Measurements from ENCODE around the gene VTCN1. TPM values are rescaled to one million over a fixed set of nuclear protein-coding genes. Genes with fewer than 3 reads are reported as not detected.
"Not testable (repeated sequence)": the region's sequence is repeated elsewhere in the genome, so short reads cannot be mapped to it uniquely, and the experiment has no call there.

VTCN1 gene
- total RNA-seq, 2 experiments from 2014 or later: not detected

DNA sequence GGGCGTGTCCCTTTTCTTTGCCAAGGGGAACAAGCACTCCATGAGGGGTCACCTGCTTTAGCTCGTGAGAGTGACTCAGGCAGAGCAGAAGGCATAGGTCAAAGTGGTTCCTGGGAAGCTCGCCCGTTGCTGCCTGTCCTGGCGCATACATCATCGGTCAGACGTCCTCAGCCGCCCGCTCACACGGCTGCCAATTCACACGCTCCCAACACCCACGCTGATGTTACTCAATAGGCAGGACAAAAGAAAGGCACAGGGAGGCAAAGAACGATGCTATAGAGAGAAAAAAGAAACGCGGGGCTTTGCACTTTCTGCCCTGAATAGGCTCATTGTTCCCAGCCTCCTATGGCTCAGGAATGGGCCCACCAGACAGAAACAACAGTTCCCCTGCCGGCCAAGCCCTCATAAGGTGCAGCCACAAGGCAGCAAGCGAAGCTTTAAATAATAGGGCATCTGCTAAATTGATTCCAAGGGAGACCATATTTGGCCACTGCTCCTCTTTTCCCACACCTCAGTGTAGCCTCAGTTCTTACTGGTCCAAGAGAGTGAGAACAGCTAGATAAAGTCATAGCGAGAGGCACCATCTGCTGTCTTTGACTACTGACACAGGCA is 38.7 kb downstream of the VTCN1 start:
- ChIA-PET CTCF (interaction anchor here (0.6 kb wide), 1 partner anchor 477 kb away, joined by 3 read pairs; no protein-coding TSS in a partner anchor), POLR2A (no interaction called here)

DNA sequence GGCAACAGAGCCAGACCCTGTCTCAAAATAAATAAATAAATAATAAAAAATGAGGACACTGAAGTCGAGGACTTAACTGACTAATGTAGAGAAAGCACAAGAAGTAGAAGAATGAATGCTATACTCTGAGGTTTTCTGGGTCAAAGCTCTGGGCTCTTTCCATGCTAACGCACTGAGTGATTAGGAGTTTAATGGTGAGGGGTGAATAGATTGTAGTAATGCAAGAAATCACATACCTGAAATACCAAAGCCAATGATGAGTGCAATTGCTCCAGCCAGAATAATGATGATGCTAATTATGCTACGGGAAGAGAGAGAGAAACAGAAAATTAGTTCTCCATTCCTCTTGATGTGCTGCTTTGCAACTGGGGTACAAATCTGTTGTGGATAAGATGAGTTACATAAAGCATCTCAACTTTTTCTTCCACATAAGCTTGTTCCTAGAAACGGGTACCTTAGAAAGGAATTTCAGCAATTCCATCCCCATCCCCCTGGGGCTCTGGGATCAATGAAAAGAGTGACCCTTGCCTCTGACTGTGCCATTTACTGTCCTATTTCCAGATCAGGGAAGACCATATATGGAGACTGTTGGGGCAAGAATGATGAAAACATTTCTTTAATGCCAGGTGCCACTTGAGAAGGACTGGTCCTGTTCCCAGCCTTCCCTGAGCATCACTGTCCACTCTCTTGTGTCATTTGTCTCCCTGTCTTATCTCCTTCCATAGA is 40.7 kb downstream of the VTCN1 start:
- ChIA-PET POLR2A (no interaction called here), CTCF (no interaction called here)

DNA sequence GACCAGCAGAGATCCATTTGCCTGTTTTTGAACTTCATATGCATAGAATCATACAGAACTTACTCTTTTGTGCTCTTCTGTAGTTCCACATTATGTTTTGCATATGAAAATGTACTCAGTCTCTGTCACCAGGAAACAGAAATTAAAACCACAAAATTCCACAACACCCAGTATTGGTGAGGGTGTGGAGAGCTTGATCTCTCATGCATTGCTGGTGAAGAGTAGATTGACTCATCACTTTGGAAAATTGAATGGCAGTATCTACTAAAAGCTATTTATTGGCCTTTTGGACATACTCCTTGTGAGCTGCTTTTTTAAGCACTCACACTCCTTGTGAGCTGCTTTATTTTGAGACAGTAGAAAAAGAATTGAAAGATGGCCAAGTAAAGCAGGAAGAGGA is 43.3 kb downstream of the VTCN1 start:
- ChIA-PET POLR2A (no interaction called here), CTCF (no interaction called here)

DNA sequence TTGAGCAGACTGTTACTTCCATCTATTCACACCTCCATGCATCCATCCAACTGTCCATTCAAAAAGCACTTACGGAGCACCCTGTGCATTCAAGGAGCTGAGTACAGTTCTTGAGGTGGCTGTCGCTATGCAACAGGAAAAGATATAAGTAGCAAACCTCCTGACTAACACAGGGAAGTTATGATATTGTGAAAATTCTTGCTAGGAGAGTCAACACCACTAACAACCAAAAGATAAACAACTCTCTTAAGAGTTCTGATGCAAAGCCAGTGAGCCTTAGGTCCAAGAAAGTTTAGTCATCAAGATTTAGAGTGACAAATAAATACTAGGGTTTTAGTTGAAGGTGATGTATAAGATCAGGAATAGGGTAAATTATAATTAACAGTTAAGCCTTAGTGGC is 44.7 kb downstream of the VTCN1 start:
- ChIA-PET POLR2A (no interaction called here), CTCF (interaction anchor here (0.6 kb wide), 1 partner anchor 115 kb away, joined by 3 read pairs; no protein-coding TSS in a partner anchor)

DNA sequence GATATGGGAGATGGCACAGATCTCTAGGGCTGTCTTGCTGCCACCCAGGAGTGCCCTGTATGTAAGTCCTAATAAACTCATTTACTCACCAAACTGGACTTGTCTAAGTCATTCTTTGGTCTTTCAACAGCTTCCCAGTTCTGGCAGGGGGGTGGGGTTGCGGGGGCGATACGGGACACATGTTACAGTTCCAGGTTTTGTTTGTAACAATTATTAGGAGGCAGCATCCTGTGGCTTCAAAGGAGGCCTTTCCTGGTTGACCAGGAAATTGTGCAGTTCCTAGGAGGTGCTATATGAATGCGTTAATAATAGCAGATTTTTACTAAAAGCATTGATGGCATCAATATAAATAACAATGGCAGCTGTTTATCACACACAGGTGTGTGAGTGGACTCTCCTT is 46.5 kb downstream of the VTCN1 start:
- ChIA-PET CTCF (no interaction called here), POLR2A (no interaction called here)

DNA sequence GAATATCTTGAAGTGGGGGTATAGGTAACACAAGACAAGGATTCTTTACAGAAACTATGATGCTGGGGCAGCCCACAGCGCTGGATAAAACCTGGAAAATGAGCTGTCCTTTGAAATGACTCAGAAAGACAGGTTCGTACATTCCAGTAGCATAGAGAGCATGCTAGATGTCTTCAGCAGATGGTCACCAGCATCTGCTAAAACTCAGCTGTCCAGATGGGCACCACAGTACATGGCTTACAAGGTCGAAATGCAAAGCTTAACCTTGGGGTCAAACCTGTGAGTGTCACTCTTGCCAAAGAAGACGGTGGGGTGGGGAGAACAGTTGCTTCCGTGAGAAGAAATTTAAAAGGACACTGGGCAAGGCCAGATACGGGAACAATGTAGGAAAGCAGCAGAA is 47.9 kb downstream of the VTCN1 start:
- CTCF ChIA-PET: no interaction called here

DNA sequence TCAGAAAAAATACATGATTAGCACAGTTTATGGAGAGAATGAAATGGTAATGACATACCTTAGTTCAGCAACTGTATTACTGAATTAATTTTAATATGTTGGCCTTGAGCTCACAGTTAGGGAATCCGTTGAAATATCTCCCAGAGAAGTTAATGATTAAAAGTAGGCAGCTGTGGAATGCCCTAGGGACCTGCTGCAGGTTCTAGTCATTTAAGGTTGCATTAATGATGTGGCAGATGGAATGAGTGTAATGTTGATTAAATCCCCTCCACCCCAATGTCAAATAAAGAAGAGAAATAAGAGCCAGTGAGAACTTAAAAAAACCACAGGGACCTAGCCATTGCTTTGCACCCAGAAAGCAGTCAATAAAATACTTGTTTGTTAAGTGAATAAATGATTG is 48.8 kb downstream of the VTCN1 start:
- ChIA-PET CTCF (no interaction called here), POLR2A (no interaction called here)

More for the DNA sequence above, 47.9 kb downstream of the VTCN1 start:
- POLR2A ChIA-PET: no interaction called here

DNA sequence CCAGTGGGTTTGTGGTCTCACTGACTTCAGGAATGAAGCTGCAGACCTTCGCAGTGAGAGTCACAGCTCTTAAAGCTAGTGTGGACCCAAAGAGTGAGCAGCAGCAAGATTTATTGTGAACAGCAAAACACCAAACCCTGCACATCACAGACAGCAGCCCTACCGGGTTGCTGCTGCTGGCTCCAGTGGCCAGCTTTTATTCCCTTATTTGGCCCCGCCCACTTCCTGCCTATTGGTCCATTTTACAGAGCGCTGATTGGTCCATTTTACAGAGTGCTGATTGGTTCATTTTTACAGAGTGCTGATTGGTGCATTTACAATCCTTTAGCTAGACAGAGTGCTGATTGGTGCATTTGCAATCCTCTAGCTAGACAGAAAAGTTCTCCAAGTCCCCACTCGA is 59.4 kb downstream of the VTCN1 start:
- POLR2A ChIA-PET, CTCF ChIA-PET: not testable (repeated sequence)

DNA sequence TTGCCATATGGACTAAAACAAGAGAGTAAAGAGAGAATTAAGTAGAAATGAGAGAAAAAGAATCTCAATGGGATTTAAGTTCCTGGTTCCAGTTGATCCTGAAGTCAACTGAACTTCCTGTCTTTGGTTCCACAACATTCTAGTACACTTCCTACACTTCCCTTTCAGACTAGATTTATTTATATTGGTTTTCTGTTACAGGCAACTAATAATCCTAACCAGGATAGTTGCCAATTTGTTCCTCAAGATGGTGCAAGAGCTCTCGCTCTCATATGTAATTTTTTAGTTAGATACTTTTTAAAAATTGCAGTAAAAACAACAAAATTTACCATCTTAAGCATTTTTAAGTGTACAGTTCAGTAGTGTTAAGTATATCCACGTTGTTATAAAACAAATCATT is 60.4 kb downstream of the VTCN1 start:
- ChIA-PET CTCF (no interaction called here), POLR2A (interaction anchor here (0.6 kb wide), 2 partner anchors 84 to 690 kb away, joined by 3 read pairs; no protein-coding TSS in a partner anchor)

DNA sequence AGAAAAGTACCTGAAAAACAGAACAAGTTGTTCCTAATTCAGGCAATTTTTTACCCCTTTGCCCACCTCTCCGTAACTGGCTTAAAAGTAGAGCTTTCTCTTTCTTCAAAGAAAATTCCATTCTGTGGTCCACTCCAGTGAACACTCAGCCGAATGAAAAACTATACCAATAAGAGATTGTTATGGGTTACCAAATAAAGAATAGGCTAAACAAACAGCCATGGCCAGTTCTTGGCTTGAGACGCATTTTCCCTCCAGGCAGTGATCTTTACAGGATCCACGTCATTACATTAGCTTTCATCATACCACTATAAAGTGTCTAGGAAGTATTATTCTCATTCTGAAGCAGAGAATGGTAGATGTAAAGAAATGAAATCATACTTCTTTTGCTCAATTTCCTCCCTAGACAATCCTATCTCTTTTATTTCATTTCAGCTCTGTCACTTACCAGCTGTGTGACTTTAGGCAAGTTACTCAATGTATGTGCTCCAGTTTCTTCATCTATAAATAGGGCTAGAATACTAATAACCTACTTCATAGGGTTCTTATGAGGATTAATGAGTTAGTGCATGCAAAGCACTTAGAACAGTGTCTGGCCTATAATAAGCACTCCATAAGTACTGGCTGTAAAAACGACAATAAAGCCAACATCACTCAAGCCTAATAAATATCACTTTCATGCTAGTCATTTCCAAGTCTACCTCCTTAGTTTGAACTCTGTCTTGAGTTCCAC is 62.7 kb downstream of the VTCN1 start:
- POLR2A ChIA-PET: no interaction called here
- CTCF ChIA-PET: no interaction called here

DNA sequence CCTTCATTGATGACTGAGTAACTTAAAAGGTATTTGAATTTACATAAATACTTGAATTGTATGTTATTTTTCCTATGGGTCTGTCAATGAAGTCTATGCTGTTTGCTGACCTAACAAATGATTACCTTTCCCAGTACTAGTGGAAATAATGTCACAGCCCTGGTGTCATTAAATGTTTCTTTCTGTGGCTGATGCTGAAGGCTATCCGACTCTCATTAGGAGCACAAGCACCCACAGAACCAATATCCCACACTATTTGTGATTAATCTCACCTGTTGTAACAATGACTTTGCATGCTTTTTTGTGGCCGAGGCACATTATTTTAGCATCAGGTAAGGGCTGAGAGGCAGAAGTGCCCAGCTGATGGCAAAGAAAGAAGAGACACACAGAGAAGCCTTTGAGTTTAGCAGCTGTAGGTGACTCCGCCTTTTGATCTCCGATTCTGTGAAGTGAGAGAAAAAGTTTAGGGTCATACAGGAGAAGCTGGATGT is 63.3 kb downstream of the VTCN1 start:
- POLR2A ChIA-PET: no interaction called here
- CTCF ChIA-PET: no interaction called here

DNA sequence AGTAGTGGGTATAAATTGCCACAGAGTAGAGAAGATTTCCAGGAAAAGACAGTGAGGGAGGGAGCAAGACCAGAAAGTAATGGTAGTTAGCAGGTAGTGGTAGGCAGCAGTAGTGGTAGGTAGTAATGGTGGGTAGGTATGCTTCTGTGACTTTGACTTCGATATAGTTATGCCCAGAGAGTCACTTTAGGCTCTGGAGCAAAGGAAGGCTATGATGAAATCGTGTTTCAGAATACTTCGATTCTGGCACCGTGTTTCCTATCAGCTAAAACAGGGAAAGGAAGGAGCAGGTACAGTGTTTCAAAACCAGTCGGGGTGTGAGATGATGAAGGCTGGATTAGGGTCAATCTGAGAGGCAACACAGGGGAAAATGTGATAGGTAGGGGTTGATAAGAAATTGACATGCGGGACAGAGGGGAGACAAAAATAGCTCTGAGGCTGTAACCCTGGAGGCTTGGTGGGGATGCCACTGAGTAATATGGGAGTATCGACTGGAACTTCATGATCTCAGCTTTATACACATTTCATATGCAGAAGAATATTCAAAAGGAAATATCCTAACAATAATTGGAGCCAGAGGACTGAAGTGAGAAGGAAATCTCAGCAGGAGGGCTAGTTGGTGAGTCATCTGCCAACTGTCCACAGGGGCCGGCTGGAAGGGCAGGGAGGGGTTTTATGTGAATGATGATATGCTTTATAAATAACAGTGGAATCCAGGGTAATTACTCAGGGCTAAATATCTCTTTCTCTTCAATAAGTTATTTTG is 64.0 kb downstream of the VTCN1 start:
- ChIA-PET CTCF (no interaction called here), POLR2A (no interaction called here)

DNA sequence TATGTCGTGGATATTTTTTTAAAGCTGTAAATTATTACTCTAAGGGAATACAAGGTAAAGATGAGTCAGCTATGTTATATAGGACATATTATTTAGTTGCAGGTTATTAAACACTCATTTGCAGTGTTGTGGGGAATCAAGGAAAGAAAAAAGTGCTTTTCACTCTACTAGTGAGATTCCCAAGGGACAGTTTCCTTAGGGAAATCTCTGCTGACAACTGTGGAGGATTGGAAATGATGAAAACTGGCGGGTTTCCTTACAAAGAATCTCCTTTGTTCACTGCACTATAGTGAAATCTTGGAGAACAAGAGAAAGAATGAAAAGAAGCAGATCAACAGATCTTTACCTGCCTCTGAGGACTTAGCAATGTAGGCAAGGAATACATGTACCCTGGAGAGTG is 64.7 kb downstream of the VTCN1 start:
- CTCF ChIA-PET: no interaction called here
- POLR2A ChIA-PET: no interaction called here

DNA sequence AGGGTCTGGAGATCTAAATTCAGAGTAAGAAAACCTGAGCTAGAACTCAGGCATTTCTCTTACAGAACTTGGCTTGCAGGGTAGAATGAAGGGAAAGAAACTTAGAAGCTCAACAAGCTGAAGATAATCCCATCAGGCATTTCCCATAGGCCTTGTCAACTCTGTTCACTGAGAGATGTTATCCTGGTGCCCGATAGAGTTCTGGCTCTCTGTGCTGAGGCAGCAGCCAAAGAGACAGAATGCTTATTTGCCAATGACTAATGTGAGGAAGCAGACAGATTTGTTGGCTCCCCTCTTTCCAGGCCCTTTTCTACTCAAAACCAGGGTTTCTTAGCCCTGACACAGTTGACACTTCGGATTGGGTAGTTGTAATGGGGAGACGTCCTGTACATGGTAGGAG is 66.9 kb downstream of the VTCN1 start:
- CTCF ChIA-PET: no interaction called here
- POLR2A ChIA-PET: no interaction called here

DNA sequence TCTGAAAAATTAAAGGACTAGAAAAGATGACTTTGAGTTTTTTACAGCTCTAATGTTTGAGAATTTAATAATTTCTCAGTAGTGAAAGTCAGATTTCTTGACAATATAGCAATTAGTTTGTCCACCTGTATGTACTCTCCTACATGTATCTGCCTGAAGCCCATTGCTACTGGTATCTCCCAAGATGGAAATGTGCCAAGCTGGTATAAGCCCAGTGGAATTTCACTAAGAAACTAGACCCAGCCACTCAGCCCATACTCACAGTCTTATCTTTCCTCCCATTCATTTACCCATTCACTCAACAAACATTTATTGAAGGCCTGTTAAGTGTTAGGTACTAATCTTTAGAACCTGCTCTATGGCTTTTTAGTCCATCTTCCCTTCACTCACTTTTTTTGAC is 67.6 kb downstream of the VTCN1 start:
- ChIA-PET CTCF (no interaction called here), POLR2A (no interaction called here)

DNA sequence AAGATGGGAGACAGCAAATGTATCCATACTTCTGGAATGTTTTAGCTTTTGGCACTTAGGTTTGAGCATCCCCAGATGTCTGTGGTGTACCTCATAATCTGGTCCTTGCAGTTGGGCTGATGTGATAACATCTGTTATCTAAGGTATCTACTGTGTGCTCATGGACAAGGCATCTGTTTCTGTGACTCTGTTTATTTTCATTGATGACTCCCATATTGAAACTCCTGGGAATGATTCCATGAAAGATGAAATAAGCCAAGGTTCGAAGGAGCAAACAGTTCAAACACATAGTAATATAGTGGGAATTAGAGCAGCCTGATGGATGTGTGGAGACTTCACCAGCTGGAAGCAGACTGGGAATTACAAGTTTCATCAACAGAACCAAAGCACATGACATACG is 68.5 kb downstream of the VTCN1 start:
- CTCF ChIA-PET: no interaction called here
- POLR2A ChIA-PET: no interaction called here

DNA sequence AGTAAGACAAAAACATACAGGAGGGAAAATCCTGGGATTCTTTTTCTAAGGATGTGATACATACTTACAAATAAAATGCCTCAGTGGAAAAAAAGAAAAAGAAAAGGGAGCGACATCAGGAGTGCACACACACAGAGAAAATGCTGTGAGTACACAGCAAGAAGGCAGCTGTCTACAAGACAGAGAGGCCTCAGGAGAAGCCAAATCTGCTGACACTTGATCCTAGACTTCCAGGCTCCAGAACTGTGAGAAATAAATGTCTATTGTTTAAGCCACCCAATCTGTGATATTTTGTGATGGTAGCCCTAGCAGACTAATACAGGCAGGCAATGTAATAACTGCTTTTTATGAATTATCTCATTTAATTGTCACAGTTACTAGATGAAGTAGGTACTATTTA is 72.2 kb downstream of the VTCN1 start:
- CTCF ChIA-PET: no interaction called here

DNA sequence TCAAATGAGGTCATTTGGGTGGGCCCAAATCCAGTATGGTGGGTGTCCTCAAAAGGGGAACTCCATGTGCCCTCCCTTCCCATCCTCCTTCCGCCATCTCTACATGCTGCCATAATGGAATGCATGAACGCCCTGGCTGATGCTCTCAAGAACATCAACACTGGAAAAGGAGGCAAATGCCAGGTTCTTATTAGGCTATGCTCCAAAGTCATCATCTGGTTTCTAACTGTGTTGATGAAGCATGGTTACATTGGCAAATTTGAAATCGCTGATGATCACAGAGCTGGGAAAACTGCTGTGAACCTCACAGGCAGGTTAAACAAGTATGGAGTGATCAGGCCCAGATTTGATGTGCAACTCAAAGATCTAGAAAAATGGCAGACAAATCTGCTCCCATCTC is 72.6 kb downstream of the VTCN1 start:
- CTCF ChIA-PET: no interaction called here

More for the DNA sequence above, 72.2 kb downstream of the VTCN1 start:
- POLR2A ChIA-PET: no interaction called here

DNA sequence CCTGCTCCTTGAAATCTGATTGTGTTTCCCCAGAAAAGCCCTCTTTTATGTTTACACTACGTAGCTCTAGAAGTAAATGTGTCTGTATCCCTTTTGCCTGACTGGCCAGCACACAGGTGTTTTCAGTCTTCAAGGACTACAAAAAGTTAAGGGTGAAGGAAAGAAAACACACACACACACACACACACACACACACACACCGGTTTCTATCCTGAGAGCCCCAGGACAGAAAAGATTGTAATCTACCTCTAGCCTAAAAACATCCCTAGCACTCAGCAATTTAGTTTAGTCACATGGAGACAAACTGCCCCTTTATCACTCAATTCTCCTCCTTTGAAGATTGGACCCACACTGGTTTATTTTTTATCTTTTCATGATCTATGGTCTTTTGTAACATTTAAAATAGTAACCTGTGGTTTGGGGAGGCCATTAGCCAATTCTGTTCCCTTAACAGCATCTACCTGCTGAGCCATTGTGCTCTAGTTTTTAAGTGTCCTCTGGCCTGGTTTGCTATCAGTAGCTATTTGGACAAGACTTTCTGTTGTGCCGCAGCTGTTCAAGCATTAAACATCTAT is 73.4 kb downstream of the VTCN1 start:
- CTCF ChIA-PET: no interaction called here
- POLR2A ChIA-PET: no interaction called here

More for the DNA sequence above, 72.6 kb downstream of the VTCN1 start:
- POLR2A ChIA-PET: no interaction called here

DNA sequence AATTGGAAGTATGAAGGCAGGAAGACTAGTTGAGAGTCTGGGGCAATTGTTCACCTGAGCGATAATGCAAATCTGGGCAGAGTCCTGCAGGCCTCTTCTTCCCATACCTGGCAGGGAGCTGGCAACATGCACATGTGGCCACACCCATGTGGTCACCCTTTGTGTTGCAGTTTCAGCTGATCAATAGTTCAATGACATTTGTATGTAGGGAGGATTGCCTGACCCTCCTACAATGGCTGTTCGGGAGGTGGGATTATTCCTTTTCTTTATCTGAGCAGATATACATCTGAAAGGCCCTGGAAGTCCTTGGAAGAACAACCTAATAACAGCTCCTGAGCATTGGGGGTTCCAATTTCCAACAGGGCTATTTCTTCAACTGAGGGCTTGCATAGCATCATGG is 74.0 kb downstream of the VTCN1 start:
- CTCF ChIA-PET: no interaction called here
- POLR2A ChIA-PET: no interaction called here

Data from activated CD8-positive, alpha-beta memory T cell treated with anti-CD3 and anti-CD28 coated beads for 36 hours (primary cell).